Hepatocyte (in vitro differentiated cells): Measurements from ENCODE around the gene S100A3. TPM values are rescaled to one million over a fixed set of nuclear protein-coding genes. Genes with fewer than 3 reads are reported as not detected.
A peak's percentile ranks its signal among the peaks of the same experiment; 100 is the strongest.

Experiments used
- DNase-seq: peaks from one replicate; pipeline ENCODE4 v3.0.0-alpha.2; 2016; ENCODE audit warnings: low spot score
- H2AFZ ChIP-seq: fragments of 200-600 bp; sonication (generic); 2 replicates; pipeline ENCODE4 v1.6.0; 2016; ENCODE audit warnings: antibody characterized with exemption, mild to moderate bottlenecking
- H3K27ac ChIP-seq: fragments of 200-600 bp; sonication (generic); 2 replicates; pipeline ENCODE4 v1.5.1; 2016; ENCODE audit warnings: mild to moderate bottlenecking
- H3K27me3 ChIP-seq: fragments of 200-600 bp; sonication (generic); 2 replicates; pipeline ENCODE4 v1.6.1; 2016
- H3K36me3 ChIP-seq: fragments of 200-600 bp; sonication (generic); replicated peaks from 2 replicates; pipeline ENCODE4 v1.5.1; 2016; ENCODE audit warnings: low read depth; ENCODE audit not compliant: insufficient read depth
- H3K4me1 ChIP-seq: fragments of 200-600 bp; sonication (generic); 2 replicates; pipeline ENCODE4 v1.5.1; 2016; ENCODE audit warnings: mild to moderate bottlenecking, moderate library complexity; ENCODE audit not compliant: insufficient read depth
- H3K4me2 ChIP-seq: fragments of 200-600 bp; sonication (generic); 2 replicates; pipeline ENCODE4 v1.6.0; 2016
- H3K4me3 ChIP-seq: fragments of 200-600 bp; sonication (generic); 2 replicates; pipeline ENCODE4 v1.5.1; 2016; ENCODE audit warnings: mild to moderate bottlenecking
- H3K79me2 ChIP-seq: fragments of 200-600 bp; sonication (generic); 2 replicates; pipeline ENCODE4 v1.6.0; 2017; ENCODE audit warnings: mild to moderate bottlenecking
- H3K9me2 ChIP-seq: fragments of 200-600 bp; sonication (generic); replicated peaks from 2 replicates; pipeline ENCODE4 v1.6.0; 2017; ENCODE audit warnings: mild to moderate bottlenecking; ENCODE audit not compliant: insufficient read depth
- H3K9me3 ChIP-seq: fragments of 200-600 bp; sonication (generic); 2 replicates; pipeline ENCODE4 v1.5.1; 2016; ENCODE audit warnings: low read depth, mild to moderate bottlenecking
- H4K20me1 ChIP-seq: fragments of 200-600 bp; sonication (generic); 2 replicates; pipeline ENCODE4 v1.6.0; 2016; ENCODE audit warnings: mild to moderate bottlenecking; ENCODE audit not compliant: insufficient read depth, poor library complexity, severe bottlenecking
- CTCF ChIP-seq: fragments of 200-600 bp; sonication (generic); IDR thresholded peaks from 2 replicates; pipeline ENCODE4 v1.5.1; 2016; ENCODE audit warnings: antibody characterized with exemption, mild to moderate bottlenecking; ENCODE audit not compliant: poor library complexity
- EZH2 ChIP-seq: fragments of 200-600 bp; sonication (generic); IDR thresholded peaks from 2 replicates; pipeline ENCODE4 v1.6.1; 2016; ENCODE audit warnings: antibody characterized with exemption, mild to moderate bottlenecking, borderline replicate concordance
- EZH2phosphoT487 ChIP-seq: fragments of 200-600 bp; sonication (generic); IDR thresholded peaks from one replicate; pipeline ENCODE4 v1.6.1; 2018; ENCODE audit warnings: antibody characterized with exemption, mild to moderate bottlenecking, low read depth, moderate library complexity; ENCODE audit not compliant: unreplicated experiment, severe bottlenecking
- WGBS: methylation state at CpG from one replicate; pipeline ENCODE4 v1.1.6; 2016; ENCODE audit warnings: low lambda C conversion rate; ENCODE audit errors: missing lambda C conversion rate; 5-methylcytosine and 5-hydroxymethylcytosine counted together
- polyA plus RNA-seq: library from polyadenylated mRNA; unstranded; fragments of >200 nt; fragmentation: Nextera tagmentation; extraction: Ambion mirVana; gene quantifications from 2 replicates; pipeline ENCODE4 v1.2.1, GENCODE V29; 2016
- total RNA-seq: library from RNA; depleted of rRNA; stranded (reverse); fragments of >200 nt; gene quantifications from 2 replicates; pipeline ENCODE4 v1.2.3, GENCODE V29; 2014

S100A3 gene
- total and polyA plus RNA-seq, 2 experiments from 2014 or later = 1.9 to 2.7 TPM

GRCh38 chr1:153550398-153550758 lies 1.3 kb upstream of the S100A3 start:
- Histone ChIP-seq H3K79me2 (peaks cover 3% of the 10 kb centered on the region), H3K4me2 (no peak overlapping the region), H3K9me3 (no peaks in the 10 kb centered on the region), H4K20me1 (no peaks in the 10 kb centered on the region), H3K9me2 (no peaks in the 10 kb centered on the region), H2AFZ (no peak overlapping the region), H3K4me1 (peaks cover 51% of the 10 kb centered on the region), H3K27ac (no peak overlapping the region), H3K36me3 (no peaks in the 10 kb centered on the region), H3K4me3 (no peak overlapping the region), H3K27me3 (no peaks in the 10 kb centered on the region)
- no peak for DNase-seq
- no peak for TF ChIP-seq CTCF
- WGBS = 75% methylated on average over 4 of the region's 4 CpGs

- Histone ChIP-seq H4K20me1 (no peaks in the 10 kb centered on the region), H3K4me3 (no peak overlapping the region), H3K9me3 (no peaks in the 10 kb centered on the region), H3K36me3 (no peaks in the 10 kb centered on the region), H3K27ac (peak overlapping the region; percentile 80), H2AFZ (no peak overlapping the region), H3K9me2 (no peaks in the 10 kb centered on the region), H3K79me2 (peaks cover 3% of the 10 kb centered on the region), H3K4me1 (peaks cover 55% of the 10 kb centered on the region), H3K4me2 (no peak overlapping the region), H3K27me3 (no peaks in the 10 kb centered on the region)
- TF ChIP-seq CTCF (no peak), EZH2 (no peak), EZH2phosphoT487 (no peak)
- 91% methylated on average over 6 of the region's 6 CpGs for WGBS
- DNase-seq = no peak
These were observed 811 bp upstream of the S100A3 start for GRCh38 chr1:153549741-153550397.

- H3K4me2 ChIP-seq = peak overlapping the region; percentile 63
- no peaks in the 10 kb centered on the region for H3K9me2 ChIP-seq
- H3K27ac ChIP-seq = peak overlapping the region; percentile 97
- peaks cover 9% of the 10 kb centered on the region for H3K79me2 ChIP-seq
- no peaks in the 10 kb centered on the region for H3K36me3 ChIP-seq
- H3K4me1 ChIP-seq = peaks cover 69% of the 10 kb centered on the region
- no peaks in the 10 kb centered on the region for H3K9me3 ChIP-seq
- no peaks in the 10 kb centered on the region for H4K20me1 ChIP-seq
- WGBS = 85% methylated on average over 19 of the region's 19 CpGs
- H3K27me3 ChIP-seq = no peaks in the 10 kb centered on the region
- DNase-seq = no peak
- no peak overlapping the region for H2AFZ ChIP-seq
- TF ChIP-seq EZH2 (no peak), EZH2phosphoT487 (no peak), CTCF (no peak)
- H3K4me3 ChIP-seq = no peak overlapping the region
These were observed 1.2 kb downstream of the S100A3 start for GRCh38 chr1:153547560-153548551.
